Measurements from ENCODE around the gene TTC13. TPM values are rescaled to one million over a fixed set of nuclear protein-coding genes. Genes with fewer than 3 reads are reported as not detected.

Gene TTC13
- total RNA-seq, 1 experiment from 2014 or later, result 12.3 TPM

GRCh38 chr1:230950404-230950803 is 28.3 kb downstream of the TTC13 start:
- Histone ChIP-seq H3K79me2 (ENCODE audit: insufficient read depth, low read length) (no peaks in the 10 kb centered on the region), H3K4me1 (ENCODE audit: control insufficient read depth in 1 of 2, insufficient read depth in 2 of 2, low read length in 2 of 2) (no peaks in the 10 kb centered on the region), H3K9me2 (ENCODE audit: insufficient read depth) (no peaks in the 10 kb centered on the region), H3K36me3 (ENCODE audit: control insufficient read depth in 1 of 2, insufficient read depth in 2 of 2, low read length in 2 of 2) (no peaks in the 10 kb centered on the region; a peak in 2 of 4 replicates), H3K4me3 (replicated peaks in 1 of 2; ENCODE audit: low read depth in 1 of 2, low read length in 2 of 2) (no peak overlapping the region), H3K27me3 (ENCODE audit: insufficient read depth, low read length) (no peaks in the 10 kb centered on the region), H3K27ac (ENCODE audit: low read depth, low read length) (no peak overlapping the region), H4K20me1 (ENCODE audit: insufficient read depth) (no peaks in the 10 kb centered on the region), H3K9me3 (ENCODE audit: control insufficient read depth in 1 of 2, insufficient read depth in 1 of 2, low read depth in 1 of 2, low read length in 2 of 2) (no peaks in the 10 kb centered on the region), H3K4me2 (ENCODE audit: low read length) (no peak overlapping the region), H3K9ac (ENCODE audit: low read length) (no peak overlapping the region), H2AFZ (ENCODE audit: low read depth, low read length, poor library complexity, severe bottlenecking) (no peak overlapping the region)
- CTCF ChIA-PET, result no interaction called here
- ATAC-seq (no peak), DNase-seq (ENCODE audit: low read depth, low spot score) (no peak)
- intact Hi-C loops (cut with micrococcal nuclease), result no loop called here
- no TSS peak for BruUV-seq (replicated peaks)
- TF ChIP-seq ZNF274 (IDR thresholded peaks at IDR 0.05; ENCODE audit: low read depth, low read length), result no peak
- TF ChIP-seq FOSL1 (IDR thresholded peaks at IDR 0.05; ENCODE audit: low read depth), result no peak
- TF ChIP-seq ELF1 (IDR thresholded peaks at IDR 0.05; ENCODE audit: borderline replicate concordance, low read depth), result no peak
- no peak for TF ChIP-seq SIN3A (IDR thresholded peaks at IDR 0.05; ENCODE audit: low read depth)
- no peak for TF ChIP-seq CBX3 (IDR thresholded peaks at IDR 0.05; ENCODE audit: low read depth)
- TF ChIP-seq JUND (IDR thresholded peaks at IDR 0.05), result no peak
- TF ChIP-seq, protein P1, sequence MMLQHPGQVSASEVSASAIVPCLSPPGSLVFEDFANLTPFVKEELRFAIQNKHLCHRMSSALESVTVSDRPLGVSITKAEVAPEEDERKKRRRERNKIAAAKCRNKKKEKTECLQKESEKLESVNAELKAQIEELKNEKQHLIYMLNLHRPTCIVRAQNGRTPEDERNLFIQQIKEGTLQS (IDR thresholded peaks at IDR 0.05), result no peak
- TF ChIP-seq POLR2A (IDR thresholded peaks at IDR 0.05; ENCODE audit: borderline replicate concordance, extremely low read depth, insufficient read depth, insufficient read length), result no peak
- no peak for TF ChIP-seq EZH2phosphoT487 (IDR thresholded peaks at IDR 0.05; ENCODE audit: borderline replicate concordance)
- TF ChIP-seq, protein P2, sequence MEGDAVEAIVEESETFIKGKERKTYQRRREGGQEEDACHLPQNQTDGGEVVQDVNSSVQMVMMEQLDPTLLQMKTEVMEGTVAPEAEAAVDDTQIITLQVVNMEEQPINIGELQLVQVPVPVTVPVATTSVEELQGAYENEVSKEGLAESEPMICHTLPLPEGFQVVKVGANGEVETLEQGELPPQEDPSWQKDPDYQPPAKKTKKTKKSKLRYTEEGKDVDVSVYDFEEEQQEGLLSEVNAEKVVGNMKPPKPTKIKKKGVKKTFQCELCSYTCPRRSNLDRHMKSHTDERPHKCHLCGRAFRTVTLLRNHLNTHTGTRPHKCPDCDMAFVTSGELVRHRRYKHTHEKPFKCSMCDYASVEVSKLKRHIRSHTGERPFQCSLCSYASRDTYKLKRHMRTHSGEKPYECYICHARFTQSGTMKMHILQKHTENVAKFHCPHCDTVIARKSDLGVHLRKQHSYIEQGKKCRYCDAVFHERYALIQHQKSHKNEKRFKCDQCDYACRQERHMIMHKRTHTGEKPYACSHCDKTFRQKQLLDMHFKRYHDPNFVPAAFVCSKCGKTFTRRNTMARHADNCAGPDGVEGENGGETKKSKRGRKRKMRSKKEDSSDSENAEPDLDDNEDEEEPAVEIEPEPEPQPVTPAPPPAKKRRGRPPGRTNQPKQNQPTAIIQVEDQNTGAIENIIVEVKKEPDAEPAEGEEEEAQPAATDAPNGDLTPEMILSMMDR (IDR thresholded peaks at IDR 0.05 in 2 of 3, conservative IDR thresholded peaks at IDR 0.05 in 1 of 3; ENCODE audit: borderline replicate concordance in 1 of 3, insufficient read depth in 1 of 3, low read depth in 2 of 3, low read length in 2 of 3), result no peak
- TF ChIP-seq, protein P3, sequence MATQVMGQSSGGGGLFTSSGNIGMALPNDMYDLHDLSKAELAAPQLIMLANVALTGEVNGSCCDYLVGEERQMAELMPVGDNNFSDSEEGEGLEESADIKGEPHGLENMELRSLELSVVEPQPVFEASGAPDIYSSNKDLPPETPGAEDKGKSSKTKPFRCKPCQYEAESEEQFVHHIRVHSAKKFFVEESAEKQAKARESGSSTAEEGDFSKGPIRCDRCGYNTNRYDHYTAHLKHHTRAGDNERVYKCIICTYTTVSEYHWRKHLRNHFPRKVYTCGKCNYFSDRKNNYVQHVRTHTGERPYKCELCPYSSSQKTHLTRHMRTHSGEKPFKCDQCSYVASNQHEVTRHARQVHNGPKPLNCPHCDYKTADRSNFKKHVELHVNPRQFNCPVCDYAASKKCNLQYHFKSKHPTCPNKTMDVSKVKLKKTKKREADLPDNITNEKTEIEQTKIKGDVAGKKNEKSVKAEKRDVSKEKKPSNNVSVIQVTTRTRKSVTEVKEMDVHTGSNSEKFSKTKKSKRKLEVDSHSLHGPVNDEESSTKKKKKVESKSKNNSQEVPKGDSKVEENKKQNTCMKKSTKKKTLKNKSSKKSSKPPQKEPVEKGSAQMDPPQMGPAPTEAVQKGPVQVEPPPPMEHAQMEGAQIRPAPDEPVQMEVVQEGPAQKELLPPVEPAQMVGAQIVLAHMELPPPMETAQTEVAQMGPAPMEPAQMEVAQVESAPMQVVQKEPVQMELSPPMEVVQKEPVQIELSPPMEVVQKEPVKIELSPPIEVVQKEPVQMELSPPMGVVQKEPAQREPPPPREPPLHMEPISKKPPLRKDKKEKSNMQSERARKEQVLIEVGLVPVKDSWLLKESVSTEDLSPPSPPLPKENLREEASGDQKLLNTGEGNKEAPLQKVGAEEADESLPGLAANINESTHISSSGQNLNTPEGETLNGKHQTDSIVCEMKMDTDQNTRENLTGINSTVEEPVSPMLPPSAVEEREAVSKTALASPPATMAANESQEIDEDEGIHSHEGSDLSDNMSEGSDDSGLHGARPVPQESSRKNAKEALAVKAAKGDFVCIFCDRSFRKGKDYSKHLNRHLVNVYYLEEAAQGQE (IDR thresholded peaks at IDR 0.05; ENCODE audit: low read depth), result no peak
- no peak for TF ChIP-seq EGR1 (IDR thresholded peaks at IDR 0.05; ENCODE audit: low read depth)
- no peak for TF ChIP-seq EZH2 (IDR thresholded peaks at IDR 0.05)
- TF ChIP-seq YY1 (IDR thresholded peaks at IDR 0.05; ENCODE audit: extremely low read depth, insufficient replicate concordance, low read depth, low read length), result no peak
- TF ChIP-seq SRF (IDR thresholded peaks at IDR 0.05; ENCODE audit: low read depth), result no peak
- TF ChIP-seq, protein P4, sequence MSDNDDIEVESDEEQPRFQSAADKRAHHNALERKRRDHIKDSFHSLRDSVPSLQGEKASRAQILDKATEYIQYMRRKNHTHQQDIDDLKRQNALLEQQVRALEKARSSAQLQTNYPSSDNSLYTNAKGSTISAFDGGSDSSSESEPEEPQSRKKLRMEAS (IDR thresholded peaks at IDR 0.05), result no peak
- no peak for TF ChIP-seq CEBPB (IDR thresholded peaks at IDR 0.05; ENCODE audit: low read depth)
- no peak for TF ChIP-seq RAD21 (IDR thresholded peaks at IDR 0.05; ENCODE audit: low read depth)
- TF ChIP-seq ZFX (IDR thresholded peaks at IDR 0.05), result no peak
- TF ChIP-seq SP1 (IDR thresholded peaks at IDR 0.05; ENCODE audit: low read depth), result no peak
- POLR2A ChIA-PET, result no interaction called here
- RAD21 ChIA-PET (ENCODE audit: low non-redundant PET in 1 of 2, low total read pairs in 2 of 2, uncharacterized antibody in 2 of 2, unreplicated experiment in 2 of 2), result no interaction called here
